Mammary epithelial cell (primary cell): ENCODE data around the gene LYPD4.

Experiments
- CTCF ChIP-seq, 2 donors: IDR thresholded peaks in 1 of 2; conservative IDR thresholded peaks in 1 of 2; 2 replicates each; pipeline ENCODE4 v1.5.1; 2011 to 2012; ENCODE audit warnings: inconsistent platforms in 2 of 2, low read length in 2 of 2, mild to moderate bottlenecking in 2 of 2, control low read depth in 1 of 2, low read depth in 1 of 2; ENCODE audit not compliant: insufficient read depth in 1 of 2; ENCODE audit errors: extremely low read depth in 1 of 2
- EZH2 ChIP-seq: IDR thresholded peaks from 2 replicates; pipeline ENCODE4 v1.6.1; 2012; ENCODE audit warnings: low read length, inconsistent platforms, borderline replicate concordance

DNA sequence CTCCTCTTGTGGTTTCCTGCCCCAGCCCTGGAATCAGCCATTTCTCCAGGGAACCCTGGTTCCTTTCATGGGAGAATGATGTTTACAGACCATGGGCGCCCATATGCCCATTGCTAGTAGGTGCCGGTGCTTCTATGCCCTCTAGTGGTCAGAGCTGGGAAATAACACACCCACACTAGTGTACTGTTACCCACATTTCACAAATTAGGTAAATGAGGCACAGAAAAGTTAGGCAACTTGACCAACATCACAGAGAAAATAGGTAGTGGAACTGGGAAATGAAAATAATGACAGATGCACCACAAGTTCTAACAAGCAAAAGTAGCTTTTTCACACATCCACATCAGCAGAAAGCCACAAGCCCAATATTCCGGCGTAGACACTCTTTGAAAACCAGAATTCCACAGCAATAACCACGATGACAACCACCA, 49.4 kb downstream of the LYPD4 start:
- TF ChIP-seq CTCF (conservative IDR thresholded peaks at IDR 0.05 in 1 of 2, IDR thresholded peaks at IDR 0.05 in 1 of 2; ENCODE audit: extremely low read depth in 1 of 2, insufficient read depth in 1 of 2, low read depth in 1 of 2, low read length in 2 of 2): peak; percentile 64 to 78
- TF ChIP-seq EZH2: no peak
